ENCODE data around the gene TENM3. TPM values are rescaled to one million over a fixed set of nuclear protein-coding genes. Genes with fewer than 3 reads are reported as not detected.

The TENM3 gene
- total RNA-seq, 2 donors from 2014 or later: not detected

- ATAC-seq: no peak
- H3K36me3 Mint-ChIP-seq (ENCODE audit: low read depth): no peaks in the 10 kb centered on the region
Measured at GRCh38 chr4:182555997-182556418, 312.8 kb downstream of the TENM3 start.

GRCh38 chr4:182556580-182556979 is 313.4 kb downstream of the TENM3 start:
- no peak overlapping the region for H3K4me3 Mint-ChIP-seq
- H3K27ac Mint-ChIP-seq: no peak overlapping the region
- peaks cover 2% of the 10 kb centered on the region for H3K4me1 Mint-ChIP-seq
- no peaks in the 10 kb centered on the region for H3K9me3 ChIP-seq (ENCODE audit: control insufficient read depth, low read length, poor library complexity, severe bottlenecking)
- no peaks in the 10 kb centered on the region for H3K36me3 Mint-ChIP-seq (ENCODE audit: low read depth)
- H3K27me3 Mint-ChIP-seq: peaks cover 40% of the 10 kb centered on the region
- DNase-seq (no peak), ATAC-seq (no peak)

More at GRCh38 chr4:182555997-182556418, 312.8 kb downstream of the TENM3 start:
- H3K9me3 ChIP-seq (ENCODE audit: control insufficient read depth, low read length, poor library complexity, severe bottlenecking): no peaks in the 10 kb centered on the region
- no peak for DNase-seq
- Mint-ChIP-seq H3K27me3 (peaks cover 40% of the 10 kb centered on the region), H3K27ac (no peak overlapping the region), H3K4me1 (peaks cover 2% of the 10 kb centered on the region), H3K4me3 (no peak overlapping the region)

DNA sequence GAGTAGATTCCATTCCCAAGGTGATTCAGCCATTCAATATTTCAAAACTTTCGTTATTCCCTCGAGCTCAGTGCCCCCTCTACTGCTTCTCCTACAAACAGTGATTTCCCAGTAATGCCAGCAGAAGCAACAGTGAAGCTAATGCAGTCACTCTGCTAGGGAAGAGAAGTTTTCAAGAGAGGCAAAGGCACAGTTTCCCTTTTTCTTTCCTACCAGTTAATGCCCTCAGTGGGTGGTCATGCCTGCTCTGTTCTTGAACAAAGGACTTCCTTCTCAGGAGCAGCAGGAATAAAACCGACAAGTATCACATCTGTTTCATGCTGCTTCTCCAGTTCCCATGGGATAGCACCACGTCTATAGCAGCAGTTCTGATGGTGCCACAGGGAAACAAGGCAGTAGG is 317.2 kb downstream of the TENM3 start:
- H3K27me3 Mint-ChIP-seq: peaks cover 43% of the 10 kb centered on the region
- ATAC-seq: no peak
- no peaks in the 10 kb centered on the region for H3K4me1 Mint-ChIP-seq
- no peaks in the 10 kb centered on the region for H3K36me3 Mint-ChIP-seq (ENCODE audit: low read depth)
- H3K27ac Mint-ChIP-seq: no peak overlapping the region
- H3K9me3 ChIP-seq (ENCODE audit: control insufficient read depth, low read length, poor library complexity, severe bottlenecking): no peaks in the 10 kb centered on the region
- H3K4me3 Mint-ChIP-seq: no peak overlapping the region
- DNase-seq: no peak

DNA sequence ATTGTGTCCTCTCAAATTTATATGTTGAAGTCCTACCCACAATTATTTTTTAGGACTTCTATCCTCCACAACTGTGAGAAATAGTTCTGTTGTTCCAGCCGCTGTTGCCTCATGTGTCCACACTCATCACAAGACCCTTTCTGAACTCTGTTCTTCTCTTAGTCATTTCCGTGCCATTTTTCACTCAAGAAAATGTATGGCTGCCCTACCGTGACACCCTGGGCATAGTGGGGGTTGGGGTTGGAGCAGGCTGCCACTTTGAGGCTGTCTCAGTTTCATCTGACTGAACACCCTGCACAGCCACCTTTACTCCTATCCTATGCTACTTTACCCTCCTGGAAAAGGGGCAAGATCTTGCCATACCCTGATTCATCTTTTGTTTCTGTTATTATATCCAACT is 319.1 kb downstream of the TENM3 start:
- ATAC-seq: no peak
- H3K27ac Mint-ChIP-seq: no peak overlapping the region
- DNase-seq: no peak
- no peak overlapping the region for H3K4me3 Mint-ChIP-seq
- peaks cover 43% of the 10 kb centered on the region for H3K27me3 Mint-ChIP-seq
- no peaks in the 10 kb centered on the region for H3K4me1 Mint-ChIP-seq
- no peaks in the 10 kb centered on the region for H3K9me3 ChIP-seq (ENCODE audit: control insufficient read depth, low read length, poor library complexity, severe bottlenecking)
- no peaks in the 10 kb centered on the region for H3K36me3 Mint-ChIP-seq (ENCODE audit: low read depth)

GRCh38 chr4:182564724-182565369 is 321.6 kb downstream of the TENM3 start:
- H3K27me3 Mint-ChIP-seq: peaks cover 40% of the 10 kb centered on the region
- no peaks in the 10 kb centered on the region for H3K36me3 Mint-ChIP-seq (ENCODE audit: low read depth)
- no peaks in the 10 kb centered on the region for H3K4me1 Mint-ChIP-seq
- no peaks in the 10 kb centered on the region for H3K9me3 ChIP-seq (ENCODE audit: control insufficient read depth, low read length, poor library complexity, severe bottlenecking)
- no peak overlapping the region for H3K4me3 Mint-ChIP-seq
- no peak for DNase-seq
- no peak overlapping the region for H3K27ac Mint-ChIP-seq
- ATAC-seq: no peak

GRCh38 chr4:182567119-182567518 is 323.9 kb downstream of the TENM3 start:
- Mint-ChIP-seq H3K36me3 (ENCODE audit: low read depth) (no peaks in the 10 kb centered on the region), H3K4me1 (no peaks in the 10 kb centered on the region), H3K27me3 (peaks cover 30% of the 10 kb centered on the region), H3K27ac (no peak overlapping the region), H3K4me3 (no peak overlapping the region)
- ATAC-seq (no peak), DNase-seq (no peak)
- H3K9me3 ChIP-seq (ENCODE audit: control insufficient read depth, low read length, poor library complexity, severe bottlenecking): no peaks in the 10 kb centered on the region

- no peak for ATAC-seq
- H3K36me3 Mint-ChIP-seq (ENCODE audit: low read depth): no peaks in the 10 kb centered on the region
Measured at GRCh38 chr4:182569561-182569960, 326.4 kb downstream of the TENM3 start.

GRCh38 chr4:182574706-182575105 is 331.5 kb downstream of the TENM3 start:
- Mint-ChIP-seq H3K36me3 (ENCODE audit: low read depth) (no peaks in the 10 kb centered on the region), H3K4me3 (no peak overlapping the region)
- ATAC-seq: no peak

More at GRCh38 chr4:182569561-182569960, 326.4 kb downstream of the TENM3 start:
- no peak for DNase-seq
- H3K27ac Mint-ChIP-seq: no peak overlapping the region
- no peak overlapping the region for H3K4me3 Mint-ChIP-seq
- no peaks in the 10 kb centered on the region for H3K9me3 ChIP-seq (ENCODE audit: control insufficient read depth, low read length, poor library complexity, severe bottlenecking)
- no peaks in the 10 kb centered on the region for H3K4me1 Mint-ChIP-seq
- peaks cover 21% of the 10 kb centered on the region for H3K27me3 Mint-ChIP-seq

DNA sequence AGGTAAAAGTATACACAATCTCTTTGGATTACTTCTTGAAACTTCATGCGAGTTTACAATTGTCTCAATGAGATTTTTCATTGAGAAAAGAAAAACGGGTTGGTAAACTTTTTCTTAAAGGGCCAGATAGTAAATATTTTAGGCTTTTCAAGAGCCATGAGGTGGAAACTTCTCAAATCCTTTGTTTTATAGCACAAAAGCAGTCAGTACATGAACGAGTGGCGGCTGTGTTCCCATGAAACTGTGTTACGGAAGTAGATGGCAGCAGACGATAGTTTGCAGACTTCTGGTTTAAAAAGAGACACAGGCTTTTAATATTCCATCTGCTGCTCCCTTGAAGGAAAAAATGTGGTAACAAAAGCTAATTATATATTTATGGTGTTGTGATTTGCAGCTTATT is 332.0 kb downstream of the TENM3 start:
- Mint-ChIP-seq H3K27ac (no peak overlapping the region), H3K4me3 (no peak overlapping the region), H3K27me3 (peaks cover 23% of the 10 kb centered on the region), H3K36me3 (ENCODE audit: low read depth) (no peaks in the 10 kb centered on the region), H3K4me1 (no peaks in the 10 kb centered on the region)
- no peak for ATAC-seq
- H3K9me3 ChIP-seq (ENCODE audit: control insufficient read depth, low read length, poor library complexity, severe bottlenecking): no peaks in the 10 kb centered on the region
- no peak for DNase-seq

More at GRCh38 chr4:182574706-182575105, 331.5 kb downstream of the TENM3 start:
- Mint-ChIP-seq H3K27me3 (peaks cover 23% of the 10 kb centered on the region), H3K4me1 (no peaks in the 10 kb centered on the region), H3K27ac (no peak overlapping the region)
- no peak for DNase-seq
- no peaks in the 10 kb centered on the region for H3K9me3 ChIP-seq (ENCODE audit: control insufficient read depth, low read length, poor library complexity, severe bottlenecking)

DNA sequence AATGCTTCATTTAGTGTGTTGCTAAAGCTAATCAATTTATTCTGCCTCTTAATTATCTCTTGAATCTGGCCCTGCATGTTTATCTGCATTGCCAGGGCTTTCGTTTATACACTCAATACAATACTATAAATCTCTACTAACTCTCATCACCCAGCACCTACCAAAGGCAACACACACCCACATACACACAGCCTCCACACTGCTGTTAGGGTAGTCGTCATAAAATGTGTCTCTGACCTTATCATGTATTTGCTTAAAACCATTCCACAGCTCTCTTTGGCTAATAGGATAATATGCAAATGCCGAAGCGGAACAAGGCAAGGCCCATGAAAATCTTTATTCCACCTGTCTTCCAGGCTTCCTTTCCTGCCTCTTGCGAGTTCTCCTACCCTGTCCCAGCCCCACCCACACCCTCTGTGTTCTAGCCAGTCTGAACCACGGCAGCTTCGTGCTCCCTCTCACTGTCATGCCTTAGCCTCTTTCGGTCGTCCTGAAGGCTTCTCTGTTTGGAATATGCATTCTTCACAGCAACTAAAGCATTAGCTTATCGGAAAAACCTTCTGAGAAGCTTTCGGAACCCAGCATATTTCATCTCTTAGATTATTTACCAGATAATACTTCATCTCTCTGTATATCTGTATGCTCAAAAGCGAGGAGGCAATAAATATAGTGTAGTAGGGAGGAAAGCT is 333.5 kb downstream of the TENM3 start:
- no peaks in the 10 kb centered on the region for H3K36me3 Mint-ChIP-seq (ENCODE audit: low read depth)
- ATAC-seq (no peak), DNase-seq (no peak)
- no peak overlapping the region for H3K4me3 Mint-ChIP-seq
- no peak overlapping the region for H3K27ac Mint-ChIP-seq
- no peaks in the 10 kb centered on the region for H3K9me3 ChIP-seq (ENCODE audit: control insufficient read depth, low read length, poor library complexity, severe bottlenecking)
- H3K27me3 Mint-ChIP-seq: peaks cover 23% of the 10 kb centered on the region
- H3K4me1 Mint-ChIP-seq: no peaks in the 10 kb centered on the region

GRCh38 chr4:182577411-182577810 is 334.2 kb downstream of the TENM3 start:
- H3K36me3 Mint-ChIP-seq (ENCODE audit: low read depth): no peaks in the 10 kb centered on the region
- DNase-seq: no peak
- peaks cover 22% of the 10 kb centered on the region for H3K27me3 Mint-ChIP-seq

GRCh38 chr4:182578402-182578801 is 335.2 kb downstream of the TENM3 start:
- no peak overlapping the region for H3K27ac Mint-ChIP-seq
- no peak for ATAC-seq
- DNase-seq: no peak
- no peaks in the 10 kb centered on the region for H3K4me1 Mint-ChIP-seq
- no peaks in the 10 kb centered on the region for H3K36me3 Mint-ChIP-seq (ENCODE audit: low read depth)
- no peaks in the 10 kb centered on the region for H3K9me3 ChIP-seq (ENCODE audit: control insufficient read depth, low read length, poor library complexity, severe bottlenecking)
- peaks cover 17% of the 10 kb centered on the region for H3K27me3 Mint-ChIP-seq
- no peak overlapping the region for H3K4me3 Mint-ChIP-seq

More at GRCh38 chr4:182577411-182577810, 334.2 kb downstream of the TENM3 start:
- no peak overlapping the region for H3K4me3 Mint-ChIP-seq
- H3K9me3 ChIP-seq (ENCODE audit: control insufficient read depth, low read length, poor library complexity, severe bottlenecking): no peaks in the 10 kb centered on the region
- no peak for ATAC-seq
- H3K27ac Mint-ChIP-seq: no peak overlapping the region
- no peaks in the 10 kb centered on the region for H3K4me1 Mint-ChIP-seq

DNA sequence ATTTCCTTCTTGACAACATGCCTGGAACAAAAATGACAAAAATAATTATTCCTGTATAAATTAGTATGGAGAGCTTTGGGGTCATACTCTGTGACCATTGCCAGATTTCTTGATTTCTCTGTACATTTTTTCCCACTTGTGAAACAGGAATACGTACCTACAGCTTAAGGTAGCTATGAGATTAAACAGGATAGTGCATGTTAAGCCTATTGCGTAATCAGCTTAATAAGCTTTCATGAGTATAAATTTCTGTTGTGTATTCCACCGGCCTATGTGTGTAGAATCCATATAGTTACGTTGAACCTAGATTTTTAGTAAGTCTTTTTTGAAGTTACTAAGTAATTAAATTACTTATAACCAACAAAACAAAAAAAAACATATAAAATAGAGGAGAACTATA is 339.0 kb downstream of the TENM3 start:
- H3K9me3 ChIP-seq (ENCODE audit: control insufficient read depth, low read length, poor library complexity, severe bottlenecking): no peaks in the 10 kb centered on the region
- Mint-ChIP-seq H3K4me1 (no peaks in the 10 kb centered on the region), H3K27ac (no peak overlapping the region), H3K36me3 (ENCODE audit: low read depth) (no peaks in the 10 kb centered on the region), H3K27me3 (peaks cover 5% of the 10 kb centered on the region), H3K4me3 (no peak overlapping the region)
- no peak for DNase-seq
- no peak for ATAC-seq

Measured in T-helper 17 cell (primary cell).